Muscle layer of duodenum (tissue), 2 donors: ENCODE measurements around the gene C19orf33.
A peak's percentile ranks its signal among the peaks of the same experiment; 100 is the strongest.

Experiments used
- H3K27ac ChIP-seq: one replicate; pipeline ENCODE4 v1.7.0; 2013; ENCODE audit warnings: mild to moderate bottlenecking, low read length
- H3K27me3 ChIP-seq: one replicate; pipeline ENCODE4 v1.7.0; 2013; ENCODE audit warnings: low read depth, mild to moderate bottlenecking, control low read depth, low read length
- H3K36me3 ChIP-seq, 2 donors: one replicate each; pipeline ENCODE4 v1.7.0; 2013; ENCODE audit warnings: low read length in 2 of 2, control low read depth in 1 of 2, mild to moderate bottlenecking in 1 of 2; ENCODE audit not compliant: insufficient read depth in 2 of 2, control insufficient read depth in 1 of 2
- H3K4me1 ChIP-seq, 2 donors: one replicate each; pipeline ENCODE4 v1.7.0; 2013; ENCODE audit warnings: low read length in 2 of 2, mild to moderate bottlenecking in 2 of 2, control low read depth in 1 of 2, moderate library complexity in 1 of 2; ENCODE audit not compliant: insufficient read depth in 2 of 2, control insufficient read depth in 1 of 2
- H3K4me3 ChIP-seq, 2 donors: one replicate each; pipeline ENCODE4 v1.7.0; 2013; ENCODE audit warnings: low read length in 2 of 2, low read depth in 1 of 2, mild to moderate bottlenecking in 1 of 2
- H3K9me3 ChIP-seq, 2 donors: one replicate each; pipeline ENCODE4 v1.7.0; 2013; ENCODE audit warnings: low read length in 2 of 2, control low read depth in 1 of 2, mild to moderate bottlenecking in 1 of 2; ENCODE audit not compliant: control insufficient read depth in 1 of 2
- donor health status: healthy.

C19orf33 gene

DNA sequence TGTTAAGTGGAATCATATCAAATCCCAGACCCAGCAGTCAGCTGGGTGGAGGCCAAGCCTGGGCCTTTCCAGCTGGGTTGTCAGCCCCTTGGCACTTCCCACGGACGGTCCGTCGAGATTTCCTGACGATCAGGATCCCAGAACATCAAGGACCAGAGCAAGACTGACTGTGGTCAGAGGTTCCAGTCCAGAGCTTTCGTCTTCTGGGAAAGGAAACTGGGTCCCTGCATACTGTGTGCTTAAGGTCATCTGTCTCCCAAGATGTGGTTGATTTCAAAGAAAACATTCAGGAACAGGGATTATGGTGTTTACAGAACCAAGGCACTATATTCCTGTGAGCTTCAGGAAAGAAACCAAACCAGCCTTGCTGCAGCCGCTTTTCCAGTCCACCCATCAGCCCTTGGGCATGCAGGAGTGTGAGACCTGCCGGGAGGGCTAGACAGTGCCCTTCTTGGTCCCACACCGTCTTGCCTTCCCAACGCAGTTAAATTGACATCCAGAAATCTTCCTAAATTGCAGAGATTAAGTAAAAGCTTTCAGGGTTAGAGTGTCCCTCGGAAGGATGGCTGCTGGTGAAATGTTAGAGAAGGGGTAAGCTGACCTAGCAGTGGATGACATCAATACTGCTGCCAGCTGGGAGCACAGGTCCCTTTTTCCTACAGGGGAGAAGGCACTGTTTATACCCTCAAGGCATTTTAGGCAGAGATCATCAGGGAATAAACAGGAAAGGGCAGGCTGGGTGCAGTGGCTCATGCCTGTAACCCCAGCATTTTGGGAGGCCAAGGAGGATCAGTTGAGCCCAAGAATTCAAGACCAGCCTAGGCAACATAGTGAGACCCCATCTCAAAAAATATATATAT, 5.0 kb upstream of the C19orf33 start:
- Histone ChIP-seq H3K4me1 (no peaks in the 10 kb centered on the region), H3K27ac (no peak overlapping the region), H3K9me3 (no peaks in the 10 kb centered on the region), H3K36me3 (no peaks in the 10 kb centered on the region), H3K27me3 (no peaks in the 10 kb centered on the region), H3K4me3 (no peak overlapping the region)

DNA sequence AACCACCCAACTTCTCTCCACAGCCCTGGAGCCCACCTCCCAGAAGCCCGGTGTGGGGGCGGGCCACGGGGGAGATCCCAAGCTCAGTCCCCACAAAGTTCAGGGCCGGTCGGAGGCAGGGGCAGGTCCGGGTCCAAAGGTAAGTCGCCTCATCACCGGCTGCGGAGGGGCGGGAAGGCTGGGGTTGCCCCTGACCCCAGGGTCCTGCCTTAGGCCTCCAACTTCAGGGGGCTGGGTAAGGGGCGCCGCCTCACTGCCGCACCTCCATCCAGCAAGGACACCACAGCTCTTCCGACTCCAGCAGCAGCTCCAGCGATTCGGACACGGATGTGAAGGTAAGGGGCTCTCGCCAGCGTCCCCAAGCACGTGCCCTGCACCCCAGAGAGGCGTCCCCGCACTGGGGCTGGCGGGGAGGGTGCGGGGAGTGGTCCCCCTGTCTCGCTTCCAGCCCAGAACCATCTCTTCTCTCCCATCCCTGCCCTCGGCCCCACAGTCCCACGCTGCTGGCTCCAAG, 358 bp downstream of the C19orf33 start:
- H3K27ac ChIP-seq, result peak overlapping the region; percentile 67
- no peak overlapping the region for H3K4me3 ChIP-seq
- no peaks in the 10 kb centered on the region for H3K9me3 ChIP-seq
- peaks cover 8 to 29% of the 10 kb centered on the region in 2 donors for H3K36me3 ChIP-seq
- no peaks in the 10 kb centered on the region for H3K27me3 ChIP-seq
- no peaks in the 10 kb centered on the region for H3K4me1 ChIP-seq

DNA sequence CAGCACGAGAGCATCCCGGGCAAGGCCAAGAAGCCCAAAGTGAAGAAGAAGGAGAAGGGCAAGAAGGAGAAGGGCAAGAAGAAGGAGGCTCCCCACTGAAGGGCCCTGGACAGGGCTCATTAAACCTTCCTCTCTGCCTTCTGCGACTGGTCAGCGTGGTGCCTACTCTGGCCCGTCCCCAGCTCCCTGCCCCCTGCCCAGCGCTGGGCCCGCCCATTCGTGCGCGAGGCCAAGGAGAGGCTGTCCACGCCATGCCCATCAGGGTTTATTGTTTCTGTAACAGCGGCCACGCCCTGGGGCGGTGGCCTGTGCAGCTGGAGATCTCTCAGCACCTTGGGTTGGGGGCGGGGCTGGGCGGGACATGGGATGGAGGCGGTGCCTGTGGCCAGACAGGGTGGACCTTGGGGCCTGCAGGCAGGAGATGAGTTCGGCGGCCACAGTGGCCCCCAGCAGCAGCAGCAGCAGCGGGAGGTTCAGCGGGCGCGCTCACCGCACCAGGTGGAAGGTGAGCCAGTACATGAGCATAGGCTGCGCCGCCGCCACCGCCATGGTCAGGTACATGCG, 897 bp downstream of the C19orf33 start:
- Histone ChIP-seq H3K9me3 (no peaks in the 10 kb centered on the region), H3K4me3 (no peak overlapping the region), H3K36me3 (peaks cover 8 to 31% of the 10 kb centered on the region in 2 donors), H3K4me1 (no peaks in the 10 kb centered on the region), H3K27me3 (no peaks in the 10 kb centered on the region), H3K27ac (peak overlapping the region; percentile 67)

DNA sequence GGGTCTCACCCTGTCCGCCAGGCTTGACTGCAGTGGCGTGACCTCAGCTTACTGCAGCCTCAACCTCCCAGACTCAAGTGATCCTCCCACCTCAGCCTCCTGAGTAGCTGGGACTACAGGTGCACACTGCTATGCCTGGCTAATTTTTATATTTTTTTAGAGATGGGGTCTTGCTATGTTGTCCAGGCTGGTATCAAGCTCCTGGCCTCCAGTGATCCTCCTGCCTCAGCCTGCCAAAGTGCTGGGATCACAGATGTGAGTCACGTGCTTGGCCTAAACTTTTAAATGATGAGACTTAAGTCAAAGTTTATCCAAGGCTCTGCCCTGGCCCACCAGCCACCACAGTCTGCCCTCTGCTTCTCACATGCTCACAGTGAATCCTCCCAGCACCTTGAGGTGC, 2.2 kb downstream of the C19orf33 start:
- no peak overlapping the region for H3K27ac ChIP-seq
- no peaks in the 10 kb centered on the region for H3K27me3 ChIP-seq
- no peaks in the 10 kb centered on the region for H3K9me3 ChIP-seq
- H3K36me3 ChIP-seq, result peaks cover 8 to 31% of the 10 kb centered on the region in 2 donors
- no peaks in the 10 kb centered on the region for H3K4me1 ChIP-seq
- no peak overlapping the region for H3K4me3 ChIP-seq

DNA sequence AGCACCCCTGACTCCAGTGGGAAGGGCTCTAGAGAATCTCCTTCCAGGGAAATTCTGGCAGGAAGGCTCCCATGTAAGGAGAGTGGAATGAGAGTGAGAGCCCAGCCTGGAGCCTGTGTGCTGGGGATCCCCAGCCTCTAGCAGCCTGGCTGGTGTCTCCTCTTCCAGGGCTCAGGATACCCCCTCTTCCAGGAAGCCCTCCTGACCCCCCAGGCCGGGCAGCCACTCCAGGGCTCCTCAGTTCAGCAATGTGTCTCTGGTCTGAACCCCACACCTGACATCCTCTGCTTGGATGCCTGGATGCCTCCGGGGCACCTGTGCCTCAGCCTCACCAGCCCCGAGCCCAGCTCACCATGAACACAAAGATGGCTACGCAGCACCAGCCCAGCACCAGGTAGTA, 3.0 kb downstream of the C19orf33 start:
- no peak overlapping the region for H3K27ac ChIP-seq
- peaks cover 8 to 31% of the 10 kb centered on the region in 2 donors for H3K36me3 ChIP-seq
- no peaks in the 10 kb centered on the region for H3K9me3 ChIP-seq
- no peaks in the 10 kb centered on the region for H3K27me3 ChIP-seq
- H3K4me3 ChIP-seq, result no peak overlapping the region
- no peaks in the 10 kb centered on the region for H3K4me1 ChIP-seq

DNA sequence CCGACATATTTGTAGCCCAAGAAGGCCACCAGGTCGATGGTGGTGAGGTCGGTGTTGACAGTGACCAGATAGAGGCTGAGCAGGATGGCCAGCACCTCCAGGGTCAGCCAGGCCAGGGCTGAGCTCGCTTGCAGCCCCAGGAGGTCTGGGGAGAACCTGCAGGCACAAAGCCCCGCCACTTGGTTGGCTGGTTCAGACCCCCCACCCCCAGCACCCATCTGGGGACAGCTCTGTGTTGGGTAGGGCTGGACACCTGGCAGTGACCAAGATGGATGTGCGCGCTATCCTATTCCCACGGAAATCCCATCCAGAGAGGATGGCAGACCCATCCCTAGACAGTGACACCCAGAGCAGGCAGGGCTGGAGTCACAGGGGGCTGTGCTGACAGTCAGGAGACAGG, 3.5 kb downstream of the C19orf33 start:
- Histone ChIP-seq H3K27ac (no peak overlapping the region), H3K4me1 (no peaks in the 10 kb centered on the region), H3K36me3 (peaks cover 8 to 31% of the 10 kb centered on the region in 2 donors), H3K27me3 (no peaks in the 10 kb centered on the region), H3K9me3 (no peaks in the 10 kb centered on the region), H3K4me3 (no peak overlapping the region)

DNA sequence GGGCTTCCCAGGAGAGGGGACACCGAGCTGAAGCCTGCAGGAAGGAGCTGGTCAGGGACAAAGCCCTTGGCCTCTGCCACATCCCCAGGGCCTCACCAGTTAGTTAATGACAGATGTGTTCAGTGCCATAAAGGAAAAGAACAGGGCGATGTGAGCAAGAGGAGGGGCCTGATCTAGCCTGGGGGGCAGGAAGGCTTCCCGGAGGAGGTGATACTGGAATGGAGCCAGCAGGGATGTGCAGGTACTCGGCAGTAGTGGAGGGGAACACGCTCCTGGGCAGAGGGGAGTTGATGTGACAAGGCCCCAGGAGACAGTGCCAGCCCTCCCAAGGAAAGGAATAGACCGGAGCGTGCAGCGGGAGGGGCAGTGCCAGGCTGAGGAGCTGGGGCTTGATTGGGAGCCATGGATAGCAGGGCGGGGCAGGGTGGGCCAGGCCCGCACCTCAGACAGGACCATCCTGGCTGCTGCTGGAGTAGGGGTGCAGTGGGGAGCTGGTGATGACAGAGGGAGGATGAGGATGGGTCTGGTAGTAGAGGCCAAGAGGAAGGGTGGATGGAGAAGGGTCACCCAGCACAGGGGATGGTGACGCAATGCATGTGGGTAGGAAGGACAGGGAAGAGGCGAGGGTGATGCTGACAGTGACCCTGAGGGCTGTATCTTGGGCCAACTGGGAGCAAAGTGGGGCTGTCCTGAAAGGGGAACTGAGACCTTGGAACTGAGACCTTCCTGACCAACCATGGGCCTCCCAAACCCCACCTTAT, 4.1 kb downstream of the C19orf33 start:
- Histone ChIP-seq H3K36me3 (peaks cover 8 to 31% of the 10 kb centered on the region in 2 donors), H3K9me3 (no peaks in the 10 kb centered on the region), H3K27ac (no peak overlapping the region), H3K4me1 (no peaks in the 10 kb centered on the region), H3K4me3 (no peak overlapping the region), H3K27me3 (no peaks in the 10 kb centered on the region)

DNA sequence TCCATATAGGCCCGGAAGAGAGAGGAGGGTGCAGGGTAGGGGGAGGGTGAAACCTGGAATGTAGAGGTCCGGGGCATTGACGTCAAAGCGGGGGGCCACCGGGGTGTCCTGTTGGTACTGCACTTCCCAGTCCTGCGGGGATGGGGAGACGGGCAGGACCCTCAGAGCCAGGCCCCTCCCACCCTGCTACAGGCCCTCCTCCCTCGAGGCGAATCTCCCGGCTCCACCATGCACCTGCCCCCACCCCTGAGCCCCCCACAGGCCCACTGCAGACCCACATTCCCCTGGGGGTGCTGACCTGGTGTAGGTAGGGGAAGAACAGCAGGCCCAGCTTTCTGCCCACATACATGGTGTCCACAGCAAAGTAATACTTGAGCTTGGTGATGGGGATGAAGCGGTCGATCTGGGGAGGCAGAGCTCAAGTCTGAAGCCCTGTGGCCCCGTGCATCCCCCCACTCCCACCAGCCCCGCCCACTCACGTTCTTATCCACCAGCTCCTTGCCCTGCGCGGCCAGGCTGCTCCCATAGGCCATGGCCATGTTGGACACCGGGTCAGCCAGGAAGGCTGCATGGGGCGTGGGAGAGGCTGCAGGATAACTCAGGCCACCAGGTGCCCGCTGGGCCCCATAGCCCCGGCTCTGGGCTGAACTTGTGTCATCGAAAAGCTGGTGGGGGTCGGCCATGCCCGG, 5.0 kb downstream of the C19orf33 start:
- H3K9me3 ChIP-seq, result no peaks in the 10 kb centered on the region
- no peaks in the 10 kb centered on the region for H3K27me3 ChIP-seq
- no peaks in the 10 kb centered on the region for H3K4me1 ChIP-seq
- no peak overlapping the region for H3K4me3 ChIP-seq
- no peak overlapping the region for H3K27ac ChIP-seq
- peaks cover 8 to 31% of the 10 kb centered on the region in 2 donors for H3K36me3 ChIP-seq

DNA sequence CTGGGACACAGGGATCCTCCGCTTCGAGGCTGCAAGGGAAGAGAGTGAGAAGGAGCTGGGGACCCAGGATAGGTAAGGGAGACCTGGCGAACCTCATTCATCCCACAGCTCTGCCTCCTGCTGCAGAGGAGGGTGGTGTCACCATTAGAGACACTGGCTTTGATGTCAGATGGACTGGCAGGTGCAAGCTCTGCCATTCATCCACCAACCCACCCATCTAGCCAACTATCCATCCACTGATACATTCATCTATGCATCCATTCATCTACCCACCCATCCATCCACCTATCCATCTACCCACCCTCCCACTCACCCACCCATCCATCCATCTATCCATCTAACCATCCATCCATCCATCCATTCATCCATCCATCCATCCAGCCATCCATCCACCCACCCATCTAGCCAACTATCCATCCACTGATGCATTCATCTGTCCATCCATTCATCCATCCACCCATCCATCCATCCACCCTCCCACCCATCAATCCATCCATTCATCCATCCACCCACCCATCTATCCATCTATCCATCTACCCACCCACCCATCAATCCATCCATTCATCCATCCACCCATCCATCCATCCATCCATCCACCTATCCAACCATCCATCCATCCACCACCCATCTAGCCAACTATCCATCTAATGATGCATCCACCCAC, 5.7 kb downstream of the C19orf33 start:
- Histone ChIP-seq H3K27ac (no peak overlapping the region), H3K4me3 (no peak overlapping the region), H3K9me3 (no peaks in the 10 kb centered on the region), H3K27me3 (no peaks in the 10 kb centered on the region), H3K36me3 (peaks cover 8 to 31% of the 10 kb centered on the region in 2 donors), H3K4me1 (no peaks in the 10 kb centered on the region)

DNA sequence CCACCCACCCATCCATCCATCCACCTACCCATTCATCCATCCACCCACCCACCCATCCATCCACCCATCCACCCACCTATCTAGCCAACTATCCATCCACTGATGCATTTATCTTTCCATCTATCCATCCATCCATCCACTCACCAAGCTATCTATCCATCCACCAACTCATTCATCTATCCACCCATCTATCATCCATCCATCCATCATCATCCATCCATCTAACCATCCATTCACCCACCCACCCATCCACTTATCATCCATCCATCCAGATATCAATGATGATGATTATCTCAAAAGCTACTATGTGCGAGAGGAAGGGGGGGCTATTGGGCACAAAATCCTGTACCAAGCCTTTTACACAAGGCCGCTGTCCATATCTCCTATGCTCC, 6.2 kb downstream of the C19orf33 start:
- H3K9me3 ChIP-seq, result no peaks in the 10 kb centered on the region
- H3K4me3 ChIP-seq, result no peak overlapping the region
- no peaks in the 10 kb centered on the region for H3K27me3 ChIP-seq
- H3K4me1 ChIP-seq, result peaks cover 0 to 3% of the 10 kb centered on the region in 2 donors
- H3K27ac ChIP-seq, result no peak overlapping the region
- peaks cover 8 to 31% of the 10 kb centered on the region in 2 donors for H3K36me3 ChIP-seq
